Measurements from ENCODE around the gene ENOX1. TPM values are rescaled to one million over a fixed set of nuclear protein-coding genes. Genes with fewer than 3 reads are reported as not detected.
A peak's percentile ranks its signal among the peaks of the same experiment; 100 is the strongest.

The ENOX1 gene
- total and polyA plus RNA-seq, 7 donors = 0.34 to 7.1 (median 1.1) TPM

GRCh38 chr13:43377973-43378372 is 408.8 kb downstream of the ENOX1 start:
- intact Hi-C loops (cut with DNase I) = no loop called here
- TF ChIP-seq CTCF (IDR thresholded peaks at IDR 0.05) = no peak
- WGBS, 3 donors = 89 to 97% (median 95%) methylated on average over 1 of the region's 1 CpG
- DNase-seq = no peak
- H3K4me1 ChIP-seq = peaks cover 5% of the 10 kb centered on the region
- no peak overlapping the region for H3K27ac ChIP-seq
- H3K27me3 ChIP-seq (ENCODE audit: insufficient read depth in 3 of 3, low read length in 2 of 3) = no peaks in the 10 kb centered on the region
- H3K36me3 ChIP-seq (ENCODE audit: insufficient read depth in 1 of 2, low read depth in 1 of 2) = no peaks in the 10 kb centered on the region
- H3K4me3 ChIP-seq = no peak overlapping the region
- peaks cover 10% of the 10 kb centered on the region for H3K9me3 ChIP-seq
- no peak for ATAC-seq

DNA sequence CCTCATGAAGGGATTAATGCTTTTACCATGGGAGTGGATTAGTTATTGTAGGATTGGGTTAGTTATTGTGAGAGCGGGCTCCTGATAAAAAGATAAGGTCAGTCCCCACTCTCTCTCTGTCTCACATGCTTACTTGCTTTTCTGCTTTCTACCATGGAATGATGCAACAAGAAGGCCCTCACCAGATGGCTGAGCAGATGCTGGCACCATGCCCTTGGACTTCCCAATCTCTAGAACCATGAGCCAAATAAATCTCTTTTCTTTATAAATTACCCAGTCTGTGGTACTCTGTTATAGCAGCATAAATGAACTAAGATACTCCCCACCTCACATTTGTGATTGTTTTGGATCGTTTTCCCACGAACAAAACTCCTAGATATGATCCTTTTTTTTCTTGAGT is 409.6 kb downstream of the ENOX1 start:
- 80 to 83% (median 82%) methylated on average over 3 of the region's 3 CpGs for WGBS, 3 donors

DNA sequence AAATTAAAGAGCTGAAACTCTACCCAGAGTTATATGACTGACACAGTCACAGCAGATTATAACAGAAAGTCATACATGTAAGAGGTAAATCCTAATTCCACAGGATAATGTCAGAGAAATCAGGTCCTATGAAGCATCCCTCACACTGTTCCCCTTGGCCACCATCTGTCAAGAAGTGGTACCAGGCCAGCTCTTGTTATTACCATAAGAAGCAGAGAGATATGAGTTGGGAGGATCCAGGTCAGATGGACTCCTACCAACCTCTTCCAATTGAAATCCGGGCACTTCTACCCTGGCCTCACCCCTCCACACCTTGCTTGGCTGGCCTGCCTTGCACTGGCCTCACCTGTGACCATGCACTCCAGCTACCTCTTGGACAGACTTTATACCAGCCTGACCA is 410.2 kb downstream of the ENOX1 start:
- intact Hi-C loops (cut with DNase I) = no loop called here
- ATAC-seq (no peak), DNase-seq (no peak)
- Histone ChIP-seq H3K27ac (no peak overlapping the region), H3K9me3 (peaks cover 10% of the 10 kb centered on the region), H3K4me3 (no peak overlapping the region), H3K27me3 (ENCODE audit: insufficient read depth in 3 of 3, low read length in 2 of 3) (no peaks in the 10 kb centered on the region), H3K4me1 (peaks cover 7% of the 10 kb centered on the region), H3K36me3 (ENCODE audit: insufficient read depth in 1 of 2, low read depth in 1 of 2) (no peaks in the 10 kb centered on the region)
- no peak for TF ChIP-seq CTCF (IDR thresholded peaks at IDR 0.05)
- 83 to 98% (median 94%) methylated on average over 1 of the region's 1 CpG for whole genome bisulfite sequencing, 3 donors

More for the DNA sequence above, 409.6 kb downstream of the ENOX1 start:
- Histone ChIP-seq H3K27me3 (ENCODE audit: insufficient read depth in 3 of 3, low read length in 2 of 3) (no peaks in the 10 kb centered on the region), H3K27ac (no peak overlapping the region), H3K4me3 (no peak overlapping the region), H3K36me3 (ENCODE audit: insufficient read depth in 1 of 2, low read depth in 1 of 2) (no peaks in the 10 kb centered on the region), H3K9me3 (peaks cover 10% of the 10 kb centered on the region), H3K4me1 (peaks cover 7% of the 10 kb centered on the region)
- ATAC-seq = peak in 1 of 4 donors; percentile 35
- no peak for TF ChIP-seq CTCF (IDR thresholded peaks at IDR 0.05)
- intact Hi-C loops (cut with DNase I) = no loop called here
- DNase-seq = peak; percentile 30 to 80

- Histone ChIP-seq H3K36me3 (ENCODE audit: insufficient read depth in 1 of 2, low read depth in 1 of 2) (no peaks in the 10 kb centered on the region), H3K27ac (no peak overlapping the region), H3K9me3 (peaks cover 10% of the 10 kb centered on the region), H3K4me3 (no peak overlapping the region), H3K4me1 (peaks cover 7% of the 10 kb centered on the region), H3K27me3 (ENCODE audit: insufficient read depth in 3 of 3, low read length in 2 of 3) (no peaks in the 10 kb centered on the region)
- ATAC-seq (no peak), DNase-seq (no peak)
- intact Hi-C loops (cut with DNase I) = no loop called here
- WGBS, 3 donors = 80 to 86% (median 81%) methylated on average over 2 of the region's 2 CpGs
- TF ChIP-seq CTCF (IDR thresholded peaks at IDR 0.05) = no peak
These were observed 410.8 kb downstream of the ENOX1 start for GRCh38 chr13:43375797-43376465.

DNA sequence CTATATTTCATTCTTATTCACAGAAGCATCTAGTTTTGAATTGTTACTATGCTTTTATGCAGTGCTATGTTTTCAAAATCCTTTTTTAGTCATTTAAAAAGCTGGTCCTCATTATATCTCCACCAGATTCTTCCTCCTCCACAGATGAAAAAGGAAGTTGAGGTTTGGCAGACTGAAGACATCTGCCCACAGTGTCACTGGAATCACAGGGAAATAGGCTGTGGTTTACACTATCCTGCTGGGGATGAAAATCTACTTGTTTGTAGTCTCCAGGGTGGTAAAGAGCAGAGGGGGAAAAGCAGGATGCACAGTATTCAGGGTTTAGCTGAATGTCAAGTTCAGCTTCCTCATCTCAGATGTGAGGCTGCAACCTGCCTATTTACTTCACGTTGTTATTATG is 412.2 kb downstream of the ENOX1 start:
- intact Hi-C loops (cut with DNase I) = no loop called here
- H3K27ac ChIP-seq = no peak overlapping the region
- no peak for ATAC-seq
- H3K36me3 ChIP-seq (ENCODE audit: insufficient read depth in 1 of 2, low read depth in 1 of 2) = no peaks in the 10 kb centered on the region
- H3K4me1 ChIP-seq = peaks cover 7% of the 10 kb centered on the region
- 66 to 86% (median 70%) methylated on average over 1 of the region's 1 CpG for WGBS, 3 donors
- no peaks in the 10 kb centered on the region for H3K27me3 ChIP-seq (ENCODE audit: insufficient read depth in 3 of 3, low read length in 2 of 3)
- peaks cover 4% of the 10 kb centered on the region for H3K9me3 ChIP-seq
- no peak for DNase-seq
- TF ChIP-seq CTCF (IDR thresholded peaks at IDR 0.05) = no peak
- H3K4me3 ChIP-seq = no peak overlapping the region
